OCI-LY3 (cell line): ENCODE results near the gene RUBCN.
A peak's percentile ranks its signal among the peaks of the same experiment; 100 is the strongest.

ENCODE experiments used
- H2AFZ ChIP-seq: fragments of 200-600, 300-600 bp; shearing (Covaris generic); 2 replicates; pipeline ENCODE4 v1.6.0; 2014; ENCODE audit warnings: antibody characterized with exemption, low read depth, low read length
- H3K27ac ChIP-seq: fragments of 200-600, 300-600 bp; sonication (generic); 2 replicates; pipeline ENCODE4 v1.5.1; 2014; ENCODE audit warnings: mild to moderate bottlenecking, low read length, moderate library complexity, mixed read lengths
- H3K27me3 ChIP-seq: fragments of 200-600, 300-600 bp; sonication (generic); 2 replicates; pipeline ENCODE4 v1.6.1; 2014; ENCODE audit warnings: low read depth, low read length, mixed read lengths
- H3K36me3 ChIP-seq: fragments of 200-600, 300-600 bp; sonication (generic); replicated peaks from 2 replicates; pipeline ENCODE3; 2014; ENCODE audit warnings: low read depth, low read length, mixed read lengths
- H3K4me1 ChIP-seq: fragments of 300-600, 200-600 bp; sonication (generic); 2 replicates; pipeline ENCODE4 v1.6.1; 2014; ENCODE audit warnings: low read length, mixed read lengths
- H3K4me2 ChIP-seq: fragments of 200-600, 300-600 bp; sonication (generic); 2 replicates; pipeline ENCODE4 v1.6.1; 2014; ENCODE audit warnings: low read length, mixed read lengths
- H3K4me3 ChIP-seq: fragments of 300-600, 200-600 bp; sonication (generic); 2 replicates; pipeline ENCODE4 v1.5.1; 2014; ENCODE audit warnings: antibody characterized with exemption, mild to moderate bottlenecking, low read length, moderate library complexity
- H3K79me2 ChIP-seq: fragments of 300-600, 200-600 bp; shearing (Covaris generic); 2 replicates; pipeline ENCODE4 v1.6.1; 2014; ENCODE audit warnings: mild to moderate bottlenecking, low read length, mixed read lengths
- H3K9ac ChIP-seq: fragments of 300-600, 200-600 bp; shearing (Covaris generic); 2 replicates; pipeline ENCODE4 v1.6.0; 2014; ENCODE audit warnings: mild to moderate bottlenecking, low read length, moderate library complexity
- H3K9me3 ChIP-seq: fragments of 200-600, 300-600 bp; shearing (Covaris generic); 2 replicates; pipeline ENCODE4 v1.6.1; 2014; ENCODE audit warnings: low read length, mixed read lengths; ENCODE audit not compliant: insufficient read depth
- H4K20me1 ChIP-seq: fragments of 200-600, 300-600 bp; sonication (generic); 2 replicates; pipeline ENCODE4 v1.6.1; 2016; ENCODE audit warnings: low read length, mixed read lengths; ENCODE audit not compliant: insufficient read depth
- CTCF ChIP-seq: fragments of 200-600, 300-600 bp; sonication (generic); IDR thresholded peaks from 2 replicates; pipeline ENCODE4 v1.5.1; 2014; ENCODE audit warnings: antibody characterized with exemption, low read length, low read depth
- EZH2phosphoT487 ChIP-seq: fragments of 200-600 bp; shearing (Covaris generic); IDR thresholded peaks from 2 replicates; pipeline ENCODE4 v1.6.1; 2018; ENCODE audit warnings: antibody characterized with exemption, mixed run types, low read depth

The RUBCN gene

GRCh38 chr3:197749601-197750395 is 13.1 kb upstream of the RUBCN start, which contains the start of gene FYTTD1:
FYTTD1 (plus strand) TSS chr3:197749883; CDS start chr3:197749972, 89 bp downstream.
- H3K4me1 ChIP-seq = peaks cover 21% of the 10 kb centered on the region
- H3K36me3 ChIP-seq = no peaks in the 10 kb centered on the region
- peak within 1 kb of the TSS; percentile 56 for H2AFZ ChIP-seq
- peak within 1 kb of the TSS; percentile 74 for H3K4me2 ChIP-seq
- H3K27ac ChIP-seq = peak within 1 kb of the TSS; percentile 51
- H3K9me3 ChIP-seq = no peaks in the 10 kb centered on the region
- peaks cover 23% of the 10 kb centered on the region for H4K20me1 ChIP-seq
- H3K79me2 ChIP-seq = peaks cover 42% of the 10 kb centered on the region
- no peak for TF ChIP-seq EZH2phosphoT487
- TF ChIP-seq CTCF = peak; percentile 32
- H3K27me3 ChIP-seq = no peaks in the 10 kb centered on the region
- H3K4me3 ChIP-seq = peak within 1 kb of the TSS; percentile 88
- H3K9ac ChIP-seq = peak within 1 kb of the TSS; percentile 86

- Histone ChIP-seq H2AFZ (peak overlapping the region; percentile 56), H3K79me2 (peaks cover 37% of the 10 kb centered on the region), H3K4me1 (peaks cover 21% of the 10 kb centered on the region), H3K9me3 (no peaks in the 10 kb centered on the region), H4K20me1 (peaks cover 23% of the 10 kb centered on the region), H3K9ac (peak overlapping the region; percentile 41), H3K4me2 (peak overlapping the region; percentile 74), H3K36me3 (no peaks in the 10 kb centered on the region), H3K27ac (peak overlapping the region; percentile 20), H3K4me3 (peak overlapping the region; percentile 88), H3K27me3 (no peaks in the 10 kb centered on the region)
- no peak for TF ChIP-seq EZH2phosphoT487
- TF ChIP-seq CTCF = no peak
These were observed 12.6 kb upstream of the RUBCN start for GRCh38 chr3:197749315-197749600.

GRCh38 chr3:197748597-197749314 is 12.1 kb upstream of the RUBCN start:
- Histone ChIP-seq H3K4me3 (peak overlapping the region; percentile 88), H3K36me3 (no peaks in the 10 kb centered on the region), H3K4me1 (peaks cover 21% of the 10 kb centered on the region), H3K9me3 (no peaks in the 10 kb centered on the region), H3K9ac (peak overlapping the region; percentile 41), H3K27me3 (no peaks in the 10 kb centered on the region), H4K20me1 (peaks cover 23% of the 10 kb centered on the region), H3K4me2 (peak overlapping the region; percentile 74), H3K27ac (peak overlapping the region; percentile 20), H3K79me2 (peaks cover 32% of the 10 kb centered on the region), H2AFZ (peak overlapping the region; percentile 56)
- no peak for TF ChIP-seq EZH2phosphoT487
- no peak for TF ChIP-seq CTCF

- Histone ChIP-seq H2AFZ (no peak overlapping the region; the same call in 1 of the 2 replicates), H3K4me3 (no peak overlapping the region), H3K27ac (0 out of 2 replicates have a peak overlapping the region, but pooled peaks have one; percentile 10)
These were observed 10.1 kb upstream of the RUBCN start for GRCh38 chr3:197746801-197747237.

More at GRCh38 chr3:197746801-197747237, 10.1 kb upstream of the RUBCN start:
- Histone ChIP-seq H3K9me3 (no peaks in the 10 kb centered on the region), H4K20me1 (peaks cover 8% of the 10 kb centered on the region; the same call in 1 of the 2 replicates), H3K4me2 (peak overlapping the region; percentile 18; the same call in 1 of the 2 replicates), H3K79me2 (peaks cover 13% of the 10 kb centered on the region), H3K27me3 (no peaks in the 10 kb centered on the region), H3K36me3 (no peaks in the 10 kb centered on the region), H3K4me1 (peaks cover 16% of the 10 kb centered on the region), H3K9ac (no peak overlapping the region)
- no peak for TF ChIP-seq CTCF
- TF ChIP-seq EZH2phosphoT487 = no peak
